GM12865 (cell line): Measurements from ENCODE around the gene PYCR2.

Experiments used
- DNase-seq: peaks from one replicate; pipeline ENCODE4 v3.0.0; 2010; ENCODE audit warnings: low read depth
- H3K4me3 ChIP-seq: 2 replicates; pipeline ENCODE4 v1.5.1; 2011; ENCODE audit warnings: mild to moderate bottlenecking, low read depth, low read length, control low read depth
- CTCF ChIP-seq: IDR thresholded peaks from 2 replicates; pipeline ENCODE4 v1.5.1; 2011; ENCODE audit warnings: low read length, control low read depth, low read depth, inconsistent platforms; ENCODE audit not compliant: insufficient read depth; ENCODE audit errors: missing control alignments

Gene PYCR2

GRCh38 chr1:225897595-225898514, 26.2 kb downstream of the PYCR2 start:
- TF ChIP-seq CTCF: no peak
- H3K4me3 ChIP-seq: 0 out of 2 replicates have a peak overlapping the region, but pooled peaks have one; percentile 19
- peak; percentile 28 for DNase-seq

GRCh38 chr1:225896937-225897549, 27.0 kb downstream of the PYCR2 start:
- TF ChIP-seq CTCF: no peak
- DNase-seq: peak; percentile 93
- peak overlapping the region; percentile 19; the same call in 1 of the 2 replicates for H3K4me3 ChIP-seq

- no peak overlapping the region for H3K4me3 ChIP-seq
- TF ChIP-seq CTCF: no peak
- DNase-seq: no peak
These were observed 27.6 kb downstream of the PYCR2 start for GRCh38 chr1:225896494-225896893.

GRCh38 chr1:225892307-225892706, 31.7 kb downstream of the PYCR2 start:
- DNase-seq: no peak
- H3K4me3 ChIP-seq: no peak overlapping the region
- no peak for TF ChIP-seq CTCF

- H3K4me3 ChIP-seq: no peak overlapping the region
- DNase-seq: no peak
- TF ChIP-seq CTCF: no peak
These were observed 32.6 kb downstream of the PYCR2 start for GRCh38 chr1:225891229-225891972.

GRCh38 chr1:225890346-225891228, 33.5 kb downstream of the PYCR2 start:
- no peak overlapping the region for H3K4me3 ChIP-seq
- DNase-seq: no peak
- no peak for TF ChIP-seq CTCF
